ENCODE data around the gene ZNF343.
"Not testable (repeated sequence)": the region's sequence is repeated elsewhere in the genome, so short reads cannot be mapped to it uniquely, and the experiment has no call there.

The ZNF343 gene

GRCh38 chr20:2508631-2509467, at the start of gene ZNF343:
ZNF343 (minus strand) TSS chr20:2508915; CDS start chr20:2493895, 15,020 bp downstream.
- DNase-seq (ENCODE audit: low spot score), result peak; percentile 84

DNA sequence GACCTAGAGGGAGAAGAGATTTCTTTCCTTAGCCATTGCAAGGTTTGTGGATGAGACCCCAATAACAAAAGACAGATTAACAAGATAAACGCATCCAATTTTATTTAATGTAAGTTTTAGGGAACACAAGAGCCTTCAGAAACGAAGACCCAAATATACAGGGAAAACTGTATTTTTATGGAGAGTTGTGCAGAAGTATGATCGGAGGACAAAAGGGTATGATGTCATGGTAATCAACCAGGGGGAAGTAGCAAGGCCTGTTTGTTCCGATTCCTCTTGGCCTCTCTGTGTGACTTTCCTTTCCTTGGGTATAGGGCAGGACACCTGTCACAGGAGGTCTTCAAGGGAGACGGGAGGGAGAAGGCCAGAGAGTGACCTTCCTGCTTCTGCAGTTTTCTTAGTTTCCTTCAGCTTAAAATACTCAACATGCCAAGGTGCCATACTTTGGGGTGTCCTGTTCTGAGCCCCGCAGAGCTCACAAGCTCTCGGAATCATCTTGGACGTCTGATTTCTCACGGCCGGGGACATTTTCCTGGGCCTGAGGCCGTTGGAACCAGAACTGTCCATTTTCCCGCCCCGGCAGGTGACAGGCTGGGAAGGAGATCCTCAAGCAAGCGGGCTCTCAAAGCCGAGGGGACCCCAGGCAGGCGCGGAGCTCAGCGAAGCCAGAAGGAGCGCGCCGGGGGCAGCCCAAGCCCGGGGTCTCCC, 49.3 kb upstream of the ZNF343 start:
- no peak for DNase-seq (ENCODE audit: low spot score)

DNA sequence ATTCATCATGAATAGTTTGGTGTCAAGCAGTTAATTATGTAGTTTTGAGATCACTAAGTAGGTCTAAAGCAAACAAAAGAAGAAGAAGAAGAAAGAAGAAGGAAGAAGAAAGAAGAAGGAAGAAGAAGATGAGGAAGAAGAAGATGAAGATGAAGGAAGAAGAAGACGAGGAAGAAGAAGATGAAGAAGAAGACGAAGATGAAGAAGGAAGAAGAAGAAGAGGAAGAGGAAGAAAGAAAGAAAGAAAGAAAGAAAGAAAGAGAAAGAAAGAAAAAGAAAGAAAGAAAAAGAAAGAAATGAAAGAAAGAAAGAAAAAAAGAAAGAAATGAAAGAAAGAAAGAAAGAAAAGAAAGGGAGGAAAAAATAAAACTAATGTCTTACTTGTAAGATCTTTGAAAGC, 36.9 kb upstream of the ZNF343 start:
- no peak for DNase-seq (ENCODE audit: low spot score)

DNA sequence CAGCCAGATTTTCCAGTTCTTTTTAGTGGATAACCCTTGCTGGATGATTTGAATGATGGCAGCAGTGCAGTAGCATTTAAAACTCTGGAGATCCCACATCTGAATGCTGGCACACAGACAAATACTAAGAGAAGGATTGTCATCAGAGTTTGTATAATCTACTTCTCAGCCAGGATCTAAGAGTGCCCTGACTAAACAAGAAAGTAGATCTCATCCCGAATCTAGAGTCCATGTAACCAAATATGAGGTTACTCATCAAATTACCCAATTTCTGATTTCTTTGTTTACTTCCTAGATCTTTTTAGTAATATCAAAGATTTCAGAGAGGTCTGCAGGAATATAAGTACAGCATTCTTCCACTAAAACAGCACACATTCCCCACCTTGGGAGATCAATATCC, 35.5 kb upstream of the ZNF343 start:
- DNase-seq (ENCODE audit: low spot score), result no peak

GRCh38 chr20:2542361-2542760, 33.6 kb upstream of the ZNF343 start:
- DNase-seq (ENCODE audit: low spot score), result no peak

- DNase-seq (ENCODE audit: low spot score), result no peak
Observed at GRCh38 chr20:2541940-2542339, 33.2 kb upstream of the ZNF343 start.

DNA sequence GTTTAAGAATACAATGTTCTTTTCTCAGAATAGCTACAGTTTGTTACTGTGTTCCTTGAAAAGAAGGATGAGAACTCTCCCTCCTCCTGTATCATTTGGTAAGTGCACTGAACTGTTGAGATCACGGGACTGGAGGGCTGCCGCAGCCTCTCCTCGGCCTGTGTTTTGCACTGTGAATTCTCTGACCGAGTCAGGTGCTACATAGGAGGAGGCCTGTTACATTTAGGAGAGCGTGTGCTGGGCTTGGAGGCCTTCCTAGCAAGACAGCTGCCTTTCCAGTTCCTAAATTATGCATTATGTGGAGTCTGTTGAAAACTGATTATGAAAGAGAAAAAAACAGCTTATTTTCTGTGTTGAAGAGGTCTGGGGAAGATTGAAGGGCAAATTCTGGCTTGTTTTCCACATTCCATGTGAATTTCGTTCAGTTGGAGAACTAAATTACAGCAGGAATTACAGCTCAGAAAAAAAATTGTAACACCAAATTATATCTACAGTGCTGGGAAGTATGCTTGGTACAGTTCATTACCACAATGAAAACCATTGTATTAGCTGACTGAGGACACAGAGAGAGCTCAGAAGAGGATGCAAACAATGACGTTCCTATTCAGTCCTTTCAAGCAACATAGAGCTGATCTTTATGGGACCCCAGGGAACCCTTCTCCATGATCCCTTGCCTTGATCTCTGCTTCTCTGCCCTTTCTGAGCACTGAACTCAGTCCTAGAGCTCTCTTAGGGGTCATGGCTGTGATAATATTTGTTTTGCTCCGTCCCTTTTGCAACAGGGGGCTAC, 30.4 kb upstream of the ZNF343 start:
- DNase-seq (ENCODE audit: low spot score), result no peak

- DNase-seq (ENCODE audit: low spot score), result no peak
Observed at GRCh38 chr20:2538356-2538755, 29.6 kb upstream of the ZNF343 start.

DNA sequence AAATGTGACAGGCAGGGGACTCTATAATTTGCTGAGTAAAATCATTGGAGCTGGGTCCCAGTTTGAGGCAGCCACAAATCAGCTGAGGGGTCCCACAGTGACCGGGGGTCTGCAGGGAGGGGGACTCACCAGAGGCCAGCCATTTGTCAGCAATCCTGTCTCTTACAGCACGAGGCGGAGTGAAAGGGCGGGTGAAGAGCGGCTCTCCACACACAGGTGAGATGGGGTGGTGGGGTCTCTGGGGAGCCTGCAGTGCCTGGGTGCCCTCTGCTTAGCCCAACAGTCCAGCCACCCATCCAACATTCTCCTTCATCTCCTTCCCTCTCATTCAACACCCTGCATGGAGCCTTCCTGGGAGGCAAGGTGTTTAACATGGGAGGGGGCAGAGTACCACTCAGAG, 28.4 kb upstream of the ZNF343 start:
- no peak for DNase-seq (ENCODE audit: low spot score)

DNA sequence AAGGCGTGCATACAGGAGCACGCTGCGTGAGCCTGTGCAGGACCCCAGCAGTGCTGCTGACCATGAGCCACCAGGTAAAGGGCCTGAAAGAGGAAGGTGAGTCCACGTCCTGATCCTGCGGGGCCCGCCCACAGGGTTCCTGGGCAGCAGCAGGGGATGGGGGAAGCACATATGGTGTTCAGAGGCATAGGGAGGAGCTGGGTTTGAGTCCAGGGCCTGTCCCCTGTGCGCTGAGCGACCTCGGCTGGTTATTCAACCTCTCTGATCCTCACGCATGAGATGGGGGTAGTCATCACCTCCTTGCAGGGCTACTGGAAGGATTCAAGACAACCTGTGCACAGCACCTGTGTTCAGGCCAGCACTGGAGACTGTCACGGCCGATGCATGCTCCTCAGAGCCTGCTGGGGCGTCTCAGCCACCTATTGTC, 27.9 kb upstream of the ZNF343 start, which contains the start of gene TMC2:
Gene TMC2 (plus strand): TSS at position 14 of the 427 bp plus-strand sequence. CDS start 49 bp downstream, at position 63.
- no peak for DNase-seq (ENCODE audit: low spot score)

DNA sequence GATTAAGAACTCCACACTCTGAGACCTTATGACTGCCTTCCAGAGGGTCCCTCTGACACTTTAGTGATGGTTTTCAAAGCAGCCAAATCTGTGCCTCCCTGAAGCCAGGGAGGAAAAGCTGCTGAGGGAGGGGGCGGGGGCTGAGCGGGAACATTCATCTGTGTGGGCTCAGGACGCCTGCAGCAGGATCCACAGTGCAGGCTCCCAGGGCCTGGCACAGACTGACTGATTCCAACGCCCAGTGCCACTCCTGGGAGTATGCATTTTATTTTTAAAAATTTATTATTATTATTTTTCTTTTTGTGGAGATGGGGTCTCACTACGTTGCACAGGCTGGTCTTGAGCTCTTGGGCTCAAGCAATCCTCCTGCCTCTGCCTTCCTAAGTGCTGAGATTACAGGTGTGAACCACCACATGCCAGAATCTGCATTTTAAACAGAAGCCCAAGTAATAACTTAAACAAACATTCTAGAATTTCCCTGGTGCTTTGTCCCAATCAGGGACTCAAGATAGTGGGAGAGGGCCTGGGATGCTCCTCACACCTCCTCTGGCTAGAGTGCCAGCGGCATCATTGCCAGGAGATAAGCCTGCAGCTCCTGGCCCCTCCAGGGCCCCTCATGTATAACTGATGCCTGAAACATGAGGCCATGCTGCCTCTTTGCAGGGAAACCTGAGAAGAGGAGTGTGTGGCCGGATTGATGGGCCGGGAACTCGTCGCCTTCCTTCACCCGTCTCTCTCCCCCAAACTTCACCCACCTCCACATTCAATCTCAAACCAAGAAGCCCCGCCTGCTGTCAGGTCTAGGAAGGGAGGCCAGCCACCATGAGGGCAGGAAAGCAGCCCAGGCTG, 27.2 kb upstream of the ZNF343 start:
- no peak for DNase-seq (ENCODE audit: low spot score)

- no peak for DNase-seq (ENCODE audit: low spot score)
Observed at GRCh38 chr20:2533118-2533517, 24.4 kb upstream of the ZNF343 start.

DNA sequence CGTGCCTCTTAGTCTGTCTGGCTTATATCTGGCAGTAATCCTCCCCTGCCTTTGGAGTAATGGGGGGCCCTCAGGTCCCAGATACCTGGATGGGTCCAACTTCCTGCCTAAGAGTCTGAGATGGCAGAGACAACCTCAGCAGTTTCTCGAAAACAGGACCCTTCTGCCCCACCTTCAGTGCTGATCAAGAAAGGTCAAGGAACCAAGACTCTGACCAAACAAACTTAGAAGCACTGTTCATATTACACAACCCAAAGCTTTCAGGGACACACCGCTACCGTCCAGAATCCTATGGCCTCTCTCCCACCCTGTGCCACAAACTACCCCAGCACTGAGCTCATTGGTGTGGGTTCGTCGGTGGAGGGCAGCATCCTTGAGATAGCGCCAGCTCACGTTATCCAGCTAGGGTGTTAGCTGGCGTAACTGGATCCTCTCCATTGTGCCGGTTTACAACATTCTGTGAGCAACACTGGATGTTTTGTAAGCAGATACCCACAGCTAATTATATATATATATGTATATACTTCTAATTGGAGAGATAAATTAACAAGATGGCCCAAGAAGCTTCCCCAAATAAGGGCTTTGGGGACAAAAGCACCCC, 20.1 kb upstream of the ZNF343 start:
- DNase-seq (ENCODE audit: low spot score), result no peak

DNA sequence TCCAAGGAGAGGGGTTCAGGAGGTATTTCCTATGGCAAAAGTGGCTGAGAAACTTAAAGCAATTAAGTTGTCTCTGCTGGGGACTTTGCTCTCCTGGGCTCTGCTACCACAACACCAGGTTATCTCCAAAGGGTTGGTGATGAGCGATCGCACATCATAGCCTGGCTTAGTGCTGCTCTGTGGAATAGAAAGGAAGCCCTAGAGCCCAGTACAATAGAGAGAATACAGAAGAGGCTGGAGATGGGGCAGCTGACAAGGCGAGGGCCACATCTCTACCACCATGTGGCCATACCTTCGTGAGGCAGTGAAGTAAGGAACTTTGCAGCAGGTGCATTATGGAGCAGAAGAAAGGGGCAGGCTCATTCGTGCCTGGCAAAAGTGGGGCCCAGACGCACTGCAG, 19.0 kb upstream of the ZNF343 start:
- DNase-seq (ENCODE audit: low spot score), result no peak

DNA sequence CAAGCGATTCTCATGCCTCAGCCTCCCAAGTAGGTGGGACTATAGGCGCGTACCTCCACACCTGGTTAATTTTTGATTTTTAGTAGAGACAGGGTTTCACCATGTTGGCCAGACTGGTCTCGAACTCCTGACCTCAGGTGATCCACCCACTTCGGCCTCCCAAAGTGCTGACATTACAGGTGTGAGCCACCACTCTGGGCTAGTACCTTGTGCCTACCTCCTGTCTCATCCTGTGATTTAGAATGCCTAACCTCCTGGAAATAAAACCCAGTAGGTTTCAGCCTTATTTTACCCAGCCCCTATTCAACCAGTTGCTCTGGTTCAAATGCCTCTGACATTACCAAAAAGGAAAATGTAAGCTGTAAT, 17.5 kb upstream of the ZNF343 start:
- DNase-seq (ENCODE audit: low spot score), result not testable (repeated sequence)

GRCh38 chr20:2524709-2525506, 16.2 kb upstream of the ZNF343 start:
- DNase-seq (ENCODE audit: low spot score), result peak; percentile 76

DNA sequence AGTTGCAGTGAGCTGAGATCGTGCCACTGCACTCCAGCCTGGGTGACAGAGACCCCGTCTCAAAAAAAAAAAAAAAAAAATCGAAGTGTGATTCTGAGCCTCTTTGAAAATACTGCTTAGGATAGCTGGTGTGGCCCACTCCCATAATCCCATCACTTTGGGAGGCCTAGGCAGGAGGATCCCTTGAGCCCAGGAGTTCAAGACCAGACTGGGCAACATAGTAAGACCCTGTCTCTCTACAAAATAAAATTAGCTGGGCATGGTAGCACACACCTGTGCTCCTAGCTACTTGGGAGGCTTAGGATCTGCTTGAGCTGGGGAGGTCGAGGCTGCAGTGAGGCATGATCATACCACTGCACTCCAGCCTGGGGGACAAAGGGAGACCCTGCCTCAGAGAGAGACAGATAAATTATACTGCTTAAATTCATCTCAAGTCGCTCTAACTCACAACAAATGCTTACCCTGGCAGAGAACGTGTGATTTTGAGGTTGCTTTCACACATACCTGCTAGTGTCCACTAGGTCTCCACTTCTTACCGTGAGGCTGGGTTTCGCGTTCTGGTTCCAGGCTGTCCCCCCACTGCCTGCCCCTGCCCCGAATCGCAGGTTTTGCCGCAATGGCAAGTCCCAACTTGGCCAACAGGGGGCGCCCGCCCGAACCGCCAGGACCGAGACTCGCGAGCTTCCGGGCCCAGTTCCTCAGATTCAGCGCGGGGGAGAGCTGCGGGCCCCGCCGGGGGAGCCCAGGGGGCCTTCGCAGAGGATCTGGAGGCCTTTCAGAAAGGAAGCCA, 15.4 kb upstream of the ZNF343 start:
- DNase-seq (ENCODE audit: low spot score), result peak; percentile 93

DNA sequence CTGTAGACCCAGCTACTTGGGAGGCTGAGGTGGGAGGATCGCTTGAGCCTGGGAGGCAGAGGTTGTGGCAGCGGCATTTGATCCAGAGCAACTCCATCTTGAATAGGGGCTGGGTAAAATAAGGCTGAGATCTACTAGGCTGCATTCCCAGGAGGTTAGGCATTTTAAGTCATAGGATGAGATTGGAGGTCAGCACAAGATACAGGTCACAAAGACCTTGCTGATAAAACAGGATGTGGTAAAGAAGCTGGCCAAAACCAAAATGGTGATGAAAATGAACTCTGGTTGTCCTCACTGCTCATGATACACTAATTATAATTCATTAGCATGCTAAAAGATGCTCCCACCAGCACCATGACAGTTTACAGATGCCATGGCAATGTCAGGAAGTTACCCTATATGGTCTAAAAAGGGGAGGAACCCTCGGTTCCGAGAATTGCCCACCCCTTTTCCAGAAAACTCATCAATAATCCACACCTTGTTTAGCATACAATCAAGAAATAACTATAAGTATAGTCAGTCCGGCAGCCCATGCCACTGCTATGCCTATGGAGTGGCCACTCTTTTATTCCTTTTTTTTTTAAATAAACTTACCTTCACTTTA, 14.2 kb upstream of the ZNF343 start:
- DNase-seq (ENCODE audit: low spot score), result not testable (repeated sequence)

Data from ecto neural progenitor cell (in vitro differentiated cells).